HCT116 (cell line): ENCODE data around the gene TIMP3. TPM values are rescaled to one million over a fixed set of nuclear protein-coding genes. Genes with fewer than 3 reads are reported as not detected.

Source experiments
- ATAC-seq: fragments of 200-7000 bp; cut with Tn5 transposase; 2 replicates; pipeline ENCODE4 v1.9.1; 2020; ENCODE audit warnings: mild to moderate bottlenecking, moderate library complexity
- BruUV-seq: library from RNA; stranded (reverse); fragments of 400-500 nt; replicated peaks from 2 replicates; lab custom pipeline; 2021; lab: Mats Ljungman, UMichigan
- CTCF ChIA-PET: fragments of 300-600 bp; sonication (Branson Sonifier 250); formaldehyde crosslinking; loops from one replicate; lab custom pipeline; 2021; ENCODE audit warnings: antibody characterized with exemption; lab: Charles Lee
- POLR2A ChIA-PET: fragments of 300-600, 350-600 bp; sonication (Branson Sonifier 250); formaldehyde crosslinking; loops from one replicate; lab custom pipeline; 2021; ENCODE audit warnings: antibody characterized with exemption; lab: Charles Lee
- RAD21 ChIA-PET, 2 experiments: fragments of 300-600 bp; sonication (Branson Sonifier 250); formaldehyde crosslinking; loops; one replicate each; lab custom pipeline; 2023; ENCODE audit warnings: low total read pairs in 2 of 2; ENCODE audit not compliant: uncharacterized antibody in 2 of 2, unreplicated experiment in 2 of 2, low non-redundant PET in 1 of 2; lab: Charles Lee
- DNase-seq: peaks from one replicate; pipeline ENCODE4 v3.0.0-alpha.2; 2010; ENCODE audit warnings: low read depth, low spot score
- H2AFZ ChIP-seq: fragments of 200-600 bp; shearing (Covaris generic), sonication (generic); 2 replicates; pipeline ENCODE4 v1.6.1; 2017; ENCODE audit warnings: low read depth, mixed run types, mixed read lengths, antibody characterized with exemption, low read length; ENCODE audit not compliant: poor library complexity, severe bottlenecking
- H3K27ac ChIP-seq: 2 replicates; pipeline ENCODE4 v1.5.1; 2012; ENCODE audit warnings: low read depth, low read length
- H3K27me3 ChIP-seq: fragments of 200-600 bp; sonication (generic); 2 replicates; pipeline ENCODE4 v1.6.1; 2016; ENCODE audit warnings: mixed run types, low read length, mixed read lengths; ENCODE audit not compliant: insufficient read depth
- H3K36me3 ChIP-seq, 2 experiments: fragments of 200-500 bp in 1 of 2; fragments of 200-600 bp in 1 of 2; sonication (Bioruptor generic) in 1 of 2; sonication (generic) in 1 of 2; 2 replicates each; pipeline versions ENCODE4 v1.5.1 to v1.6.1; 2014 to 2016; ENCODE audit warnings: low read length in 2 of 2, inconsistent platforms in 1 of 2, mixed read lengths in 1 of 2, mixed run types in 1 of 2; ENCODE audit not compliant: insufficient read depth in 2 of 2, control insufficient read depth in 1 of 2
- H3K4me1 ChIP-seq, 2 experiments: fragments of 200-600 bp in 1 of 2; sonication (generic) in 1 of 2; 2 replicates each; pipeline versions ENCODE4 v1.5.1 to v1.6.1; 2012 to 2017; ENCODE audit warnings: low read length in 2 of 2, inconsistent platforms in 1 of 2, mild to moderate bottlenecking in 1 of 2, mixed read lengths in 1 of 2, mixed run types in 1 of 2, moderate library complexity in 1 of 2; ENCODE audit not compliant: insufficient read depth in 2 of 2, control insufficient read depth in 1 of 2
- H3K4me2 ChIP-seq: fragments of 200-600 bp; sonication (generic); 2 replicates; pipeline ENCODE4 v1.6.1; 2017; ENCODE audit warnings: mixed run types, low read length, mixed read lengths
- H3K4me3 ChIP-seq, 2 experiments: fragments of 200-600 bp in 1 of 2; sonication (generic) in 1 of 2; replicated peaks in 1 of 2; 2 replicates each; pipeline ENCODE4 v1.5.1; 2011 to 2016; ENCODE audit warnings: low read length in 2 of 2, control low read depth in 1 of 2, low read depth in 1 of 2, mild to moderate bottlenecking in 1 of 2, mixed read lengths in 1 of 2, mixed run types in 1 of 2
- H3K79me2 ChIP-seq: fragments of 200-600 bp; sonication (generic); 2 replicates; pipeline ENCODE4 v1.6.1; 2017; ENCODE audit warnings: mild to moderate bottlenecking, mixed run types, low read length, moderate library complexity, mixed read lengths; ENCODE audit not compliant: insufficient read depth
- H3K9ac ChIP-seq: fragments of 200-600 bp; sonication (generic); 2 replicates; pipeline ENCODE4 v1.6.1; 2016; ENCODE audit warnings: low read length, mixed read lengths
- H3K9me2 ChIP-seq: fragments of 200-600 bp; sonication (generic), shearing (Covaris generic); 2 replicates; pipeline ENCODE4 v1.6.1; 2017; ENCODE audit warnings: mixed run types, mild to moderate bottlenecking, moderate library complexity; ENCODE audit not compliant: insufficient read depth
- H3K9me3 ChIP-seq, 2 experiments: fragments of 200-500 bp in 1 of 2; fragments of 200-600 bp in 1 of 2; sonication (Bioruptor generic) in 1 of 2; sonication (generic) in 1 of 2; 2 replicates each; pipeline ENCODE4 v1.6.1; 2014 to 2017; ENCODE audit warnings: low read length in 2 of 2, mixed read lengths in 2 of 2, inconsistent platforms in 1 of 2, low read depth in 1 of 2, mild to moderate bottlenecking in 1 of 2, mixed run types in 1 of 2, moderate library complexity in 1 of 2; ENCODE audit not compliant: control insufficient read depth in 1 of 2, insufficient read depth in 1 of 2
- H4K20me1 ChIP-seq: fragments of 200-600 bp; sonication (generic), shearing (Covaris generic); 2 replicates; pipeline ENCODE4 v1.6.1; 2017; ENCODE audit warnings: mixed run types, mild to moderate bottlenecking, moderate library complexity; ENCODE audit not compliant: insufficient read depth
- ATF3 ChIP-seq: IDR thresholded peaks from 2 replicates; pipeline ENCODE4 v1.6.1; 2012
- CEBPB ChIP-seq: IDR thresholded peaks from 2 replicates; pipeline ENCODE4 v1.6.1; 2012; ENCODE audit warnings: low read depth
- EGR1 ChIP-seq: IDR thresholded peaks from 2 replicates; pipeline ENCODE4 v1.6.1; 2012; ENCODE audit warnings: low read depth
- EZH2 ChIP-seq: fragments of 200-600 bp; sonication (generic); IDR thresholded peaks from 2 replicates; pipeline ENCODE4 v1.6.1; 2017; ENCODE audit warnings: antibody characterized with exemption, mixed run types
- MAX ChIP-seq: IDR thresholded peaks from 2 replicates; pipeline ENCODE4 v1.6.1; 2012
- REST ChIP-seq: IDR thresholded peaks from 2 replicates; pipeline ENCODE4 v1.6.1; 2012; ENCODE audit warnings: low read depth
- SIN3A ChIP-seq: IDR thresholded peaks from 2 replicates; pipeline ENCODE4 v1.6.1; 2012; ENCODE audit warnings: low read depth
- SP1 ChIP-seq: IDR thresholded peaks from 2 replicates; pipeline ENCODE4 v1.6.1; 2012; ENCODE audit warnings: low read depth
- TCF7L2 ChIP-seq: IDR thresholded peaks from 2 replicates; pipeline ENCODE4 v1.7.0; 2011; ENCODE audit warnings: borderline replicate concordance, inconsistent platforms; ENCODE audit not compliant: insufficient read depth, insufficient read length; ENCODE audit errors: extremely low read depth
- ZFX ChIP-seq: fragments of 450-650 bp; IDR thresholded peaks from 2 replicates; pipeline ENCODE4 v1.6.1; 2017
- intact Hi-C: fragments of 100-400 bp; cut with micrococcal nuclease; formaldehyde crosslinking; loops from 2 replicates; pipeline ENCODE4 v1.10.0; 2022
- total RNA-seq: library from RNA; stranded (reverse); gene quantifications from one replicate; pipeline ENCODE4 v1.2.1, GENCODE V29; 2021; ENCODE audit not compliant: unreplicated experiment

The TIMP3 gene
- total RNA-seq, 1 experiment from 2014 or later = 2.2 TPM

GRCh38 chr22:32843300-32843699 is 41.8 kb downstream of the TIMP3 start (continued):
- TF ChIP-seq REST = no peak
- TF ChIP-seq, all 23 proteins: peak for 0

GRCh38 chr22:32844251-32844650 is 42.7 kb downstream of the TIMP3 start:
- POLR2A ChIA-PET = no interaction called here

More at GRCh38 chr22:32844251-32844650, 42.7 kb downstream of the TIMP3 start:
- Histone ChIP-seq H3K9ac (no peak overlapping the region), H4K20me1 (no peaks in the 10 kb centered on the region), H3K36me3 (no peaks in the 10 kb centered on the region), H2AFZ (no peak overlapping the region), H3K9me2 (no peaks in the 10 kb centered on the region), H3K27ac (no peak overlapping the region), H3K79me2 (no peaks in the 10 kb centered on the region), H3K4me2 (no peak overlapping the region), H3K4me3 (no peak overlapping the region), H3K4me1 (no peaks in the 10 kb centered on the region), H3K9me3 (no peaks in the 10 kb centered on the region), H3K27me3 (peaks cover 65% of the 10 kb centered on the region)
- CTCF ChIA-PET = no interaction called here
- DNase-seq = no peak
- BruUV-seq = no TSS peak
- TF ChIP-seq EGR1 = no peak
- TF ChIP-seq TCF7L2 = no peak
- no peak for TF ChIP-seq EZH2
- no peak for TF ChIP-seq MAX
- no peak for TF ChIP-seq SIN3A
- no peak for TF ChIP-seq CEBPB
- no peak for TF ChIP-seq ZFX
- TF ChIP-seq ATF3 = no peak
- no peak for TF ChIP-seq SP1
- RAD21 ChIA-PET = no interaction called here
- intact Hi-C loops = no loop called here
- no peak for ATAC-seq
